Stimulated activated naive B cell treated with anti-CD40 and anti-IgM and Interleukin-4, amounts not matched to agents 10 μg/mL and 1 μg/mL and 100 μg/mL, for 72 hours (primary cell): Measurements from ENCODE around the gene HS6ST1.

Experiments used
- ATAC-seq, 2 donors: fragments of 150-1000 bp; cut with Tn5 transposase; replicated peaks; 2 replicates each; pipeline ENCODE4 v1.10.0; 2021; ENCODE audit warnings: moderate library complexity in 1 of 2
- DNase-seq: peaks from one replicate; pipeline ENCODE4 v3.0.0; 2021
- H3K27ac Mint-ChIP-seq: one replicate; pipeline ENCODE4 v1.8.0; 2022; ENCODE audit warnings: mild to moderate bottlenecking, mixed read lengths
- H3K27me3 Mint-ChIP-seq, 2 donors: one replicate each; pipeline ENCODE4 v1.8.0; 2022; ENCODE audit warnings: mixed read lengths in 2 of 2
- H3K36me3 Mint-ChIP-seq, 2 donors: one replicate each; pipeline ENCODE4 v1.8.0; 2022; ENCODE audit warnings: mixed read lengths in 2 of 2, mild to moderate bottlenecking in 1 of 2
- H3K4me1 Mint-ChIP-seq, 2 donors: one replicate each; pipeline ENCODE4 v1.8.0; 2022; ENCODE audit warnings: mixed read lengths in 2 of 2, mild to moderate bottlenecking in 1 of 2
- H3K4me3 Mint-ChIP-seq, 2 donors: one replicate each; pipeline ENCODE4 v1.8.0; 2022; ENCODE audit warnings: mild to moderate bottlenecking in 2 of 2, mixed read lengths in 2 of 2, moderate library complexity in 1 of 2
- H3K9me3 Mint-ChIP-seq, 2 donors: one replicate each; pipeline ENCODE4 v1.8.0; 2022; ENCODE audit warnings: mixed read lengths in 2 of 2, mild to moderate bottlenecking in 1 of 2

Gene HS6ST1

GRCh38 chr2:128215897-128216642 lies 102.6 kb downstream of the HS6ST1 start:
- DNase-seq (no peak), ATAC-seq (no peak)
- no peak overlapping the region for H3K4me3 Mint-ChIP-seq
- no peaks in the 10 kb centered on the region for H3K36me3 Mint-ChIP-seq
- H3K4me1 Mint-ChIP-seq: peaks cover 0 to 2% of the 10 kb centered on the region in 2 donors
- no peaks in the 10 kb centered on the region for H3K27me3 Mint-ChIP-seq
- H3K9me3 Mint-ChIP-seq: peaks cover 0 to 2% of the 10 kb centered on the region in 2 donors
- no peak overlapping the region for H3K27ac Mint-ChIP-seq
